C4-2B (cell line): ENCODE measurements around the gene CMKLR1.

Experiments
- H3K27ac ChIP-seq: fragments of 450-650 bp; 2 replicates; pipeline ENCODE4 v1.5.1; 2017
- CTCF ChIP-seq: fragments of 450-650 bp; conservative IDR thresholded peaks from 2 replicates; pipeline ENCODE4 v1.5.1; 2017; ENCODE audit warnings: mild to moderate bottlenecking
- ZFX ChIP-seq: fragments of 450-650 bp; IDR thresholded peaks from 2 replicates; pipeline ENCODE4 v1.6.1; 2017

Gene CMKLR1

GRCh38 chr12:108301346-108301745, 37.8 kb downstream of the CMKLR1 start:
- no peak overlapping the region for H3K27ac ChIP-seq
- no peak for TF ChIP-seq CTCF
- no peak for TF ChIP-seq ZFX

- no peak overlapping the region for H3K27ac ChIP-seq
- TF ChIP-seq CTCF (no peak), ZFX (no peak)
Measured at GRCh38 chr12:108299980-108300696, 39.0 kb downstream of the CMKLR1 start.

DNA sequence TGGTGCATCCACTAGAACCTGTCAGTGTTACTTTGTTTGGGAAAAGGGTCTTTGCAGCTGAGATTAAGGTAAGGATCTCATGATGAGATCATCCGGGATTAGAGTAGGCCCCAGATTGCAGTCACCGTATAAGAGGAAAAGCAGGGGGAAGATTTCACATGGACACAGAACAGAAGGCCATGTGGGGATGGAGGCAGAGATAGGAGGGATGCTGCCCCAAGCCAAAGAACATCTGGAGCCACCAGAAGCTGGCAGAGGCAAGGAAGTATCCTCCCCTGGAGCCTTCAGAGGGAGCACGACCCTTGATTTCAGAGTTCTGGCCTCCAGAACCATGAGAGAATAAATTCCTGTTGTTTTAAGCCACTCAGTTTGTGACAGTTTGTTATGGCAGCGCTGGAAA, 39.6 kb downstream of the CMKLR1 start:
- no peak for TF ChIP-seq CTCF
- no peak for TF ChIP-seq ZFX
- no peak overlapping the region for H3K27ac ChIP-seq

DNA sequence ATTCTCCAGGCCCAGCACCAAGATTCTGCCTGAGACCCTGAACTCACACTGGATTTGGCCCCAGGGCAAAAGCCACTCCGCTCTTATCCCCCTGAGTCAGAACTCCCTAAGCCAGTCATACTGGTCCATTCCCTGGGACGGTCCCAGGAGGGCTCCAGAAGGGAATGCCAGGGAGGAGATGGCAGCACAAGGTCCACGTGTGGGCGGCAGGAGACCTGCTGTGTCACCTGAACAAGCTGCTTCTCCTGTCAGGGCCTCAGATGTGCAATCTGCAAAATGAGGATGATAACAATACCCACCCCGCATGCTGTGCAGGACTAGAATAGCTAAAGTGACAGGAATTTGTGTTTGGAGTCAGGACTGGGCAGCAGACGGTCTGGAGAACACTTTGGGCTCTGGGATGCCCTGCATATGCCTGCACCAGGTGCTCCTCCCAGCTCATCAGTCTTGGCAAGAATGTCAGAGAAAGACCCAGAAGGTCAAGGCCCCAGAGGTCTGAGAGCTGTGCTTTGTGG, 40.3 kb downstream of the CMKLR1 start:
- TF ChIP-seq ZFX, result no peak
- no peak for TF ChIP-seq CTCF

DNA sequence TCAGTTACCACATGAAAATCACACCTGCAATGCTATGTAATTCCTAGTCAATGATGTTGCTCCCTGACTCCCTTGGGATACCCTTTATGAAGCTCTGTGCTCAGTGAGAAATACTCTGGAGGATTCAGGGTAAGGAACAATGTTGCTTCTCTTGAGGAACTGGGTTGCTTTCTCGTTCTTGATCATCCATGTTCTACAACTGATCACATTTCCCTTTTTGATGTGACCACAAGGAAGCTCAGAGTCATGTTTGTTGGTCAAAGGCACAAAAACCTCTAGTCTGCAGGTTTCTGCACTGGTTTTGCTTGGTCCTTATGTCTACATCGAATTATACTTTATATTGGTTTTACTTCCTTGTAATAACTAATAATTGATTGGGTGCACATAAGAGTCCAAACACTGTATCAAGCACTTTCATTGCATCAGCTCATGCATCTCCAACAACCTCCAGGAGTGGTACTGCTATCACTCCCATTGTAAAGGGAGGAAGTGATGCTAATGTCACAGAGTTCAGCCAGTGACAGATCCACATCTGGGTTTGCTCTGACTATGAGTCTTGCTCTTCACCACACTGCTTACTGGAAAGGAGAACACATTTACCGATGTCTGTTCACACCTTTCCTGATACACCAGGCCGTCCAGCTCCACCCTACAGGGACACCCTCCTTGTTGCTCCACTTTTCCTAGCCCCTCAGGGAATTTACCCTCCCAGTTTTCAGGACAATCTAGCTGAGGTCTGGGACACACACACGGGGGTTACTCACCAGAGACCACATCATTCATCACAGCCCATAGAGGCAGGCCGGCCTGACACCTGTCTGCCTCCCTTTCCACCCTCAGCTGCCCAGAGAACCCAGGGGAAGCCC, 41.0 kb downstream of the CMKLR1 start:
- no peak for TF ChIP-seq CTCF
- no peak for TF ChIP-seq ZFX
- no peak overlapping the region for H3K27ac ChIP-seq

More for the DNA sequence above, 40.3 kb downstream of the CMKLR1 start:
- no peak overlapping the region for H3K27ac ChIP-seq

DNA sequence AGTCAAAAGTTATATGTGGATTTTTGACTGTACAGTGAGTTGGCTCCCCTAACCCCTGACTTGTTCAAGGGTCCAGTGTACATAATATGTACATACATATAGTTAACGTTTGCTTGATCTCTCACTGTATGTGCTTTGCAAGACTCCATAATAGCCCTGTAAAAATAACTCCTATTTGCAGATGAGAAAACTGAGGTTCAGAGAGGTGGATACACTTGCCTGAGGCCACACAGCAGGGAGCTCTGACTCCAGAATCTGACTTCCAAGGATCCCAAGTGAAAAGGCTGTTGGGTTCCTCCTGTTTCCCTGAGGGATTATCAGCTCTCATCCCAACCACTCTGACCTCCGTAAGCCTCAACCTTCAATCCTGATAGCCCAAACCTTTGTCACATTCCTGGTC, 41.7 kb downstream of the CMKLR1 start:
- no peak for TF ChIP-seq CTCF
- no peak for TF ChIP-seq ZFX
- H3K27ac ChIP-seq, result no peak overlapping the region

GRCh38 chr12:108296945-108297344, 42.2 kb downstream of the CMKLR1 start:
- TF ChIP-seq ZFX, result no peak
- no peak for TF ChIP-seq CTCF
- no peak overlapping the region for H3K27ac ChIP-seq
